ENCODE data around the gene TMSB4Y. TPM values are rescaled to one million over a fixed set of nuclear protein-coding genes. Genes with fewer than 3 reads are reported as not detected.

The TMSB4Y gene
- total and polyA plus RNA-seq, 2 of the 13 experiments (the other 11 are each of a cell fraction or from before 2014, with no cell fraction given), result 0.15 to 0.49 TPM

DNA sequence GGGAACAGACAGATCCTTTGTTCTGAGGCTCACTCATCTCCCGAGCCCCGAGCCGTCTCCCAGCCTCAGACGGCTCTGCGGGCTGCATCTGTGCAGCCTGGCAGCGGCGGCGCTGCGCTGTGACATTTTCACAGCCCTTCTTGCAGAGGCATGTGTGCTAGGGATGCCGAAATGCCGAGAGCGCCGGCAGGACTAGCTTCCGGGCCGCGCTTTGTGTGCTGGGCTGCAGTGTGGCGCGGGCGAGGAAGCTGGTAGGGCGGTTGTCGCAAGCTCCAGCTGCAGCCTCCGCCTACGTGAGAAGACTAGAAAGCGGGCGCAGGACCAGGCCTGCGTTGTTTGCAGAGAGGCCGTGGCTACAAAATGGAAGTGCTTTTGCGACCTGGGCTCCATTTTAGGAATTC lies at the start of gene TMSB4Y (continued):
- TF ChIP-seq, protein P1, sequence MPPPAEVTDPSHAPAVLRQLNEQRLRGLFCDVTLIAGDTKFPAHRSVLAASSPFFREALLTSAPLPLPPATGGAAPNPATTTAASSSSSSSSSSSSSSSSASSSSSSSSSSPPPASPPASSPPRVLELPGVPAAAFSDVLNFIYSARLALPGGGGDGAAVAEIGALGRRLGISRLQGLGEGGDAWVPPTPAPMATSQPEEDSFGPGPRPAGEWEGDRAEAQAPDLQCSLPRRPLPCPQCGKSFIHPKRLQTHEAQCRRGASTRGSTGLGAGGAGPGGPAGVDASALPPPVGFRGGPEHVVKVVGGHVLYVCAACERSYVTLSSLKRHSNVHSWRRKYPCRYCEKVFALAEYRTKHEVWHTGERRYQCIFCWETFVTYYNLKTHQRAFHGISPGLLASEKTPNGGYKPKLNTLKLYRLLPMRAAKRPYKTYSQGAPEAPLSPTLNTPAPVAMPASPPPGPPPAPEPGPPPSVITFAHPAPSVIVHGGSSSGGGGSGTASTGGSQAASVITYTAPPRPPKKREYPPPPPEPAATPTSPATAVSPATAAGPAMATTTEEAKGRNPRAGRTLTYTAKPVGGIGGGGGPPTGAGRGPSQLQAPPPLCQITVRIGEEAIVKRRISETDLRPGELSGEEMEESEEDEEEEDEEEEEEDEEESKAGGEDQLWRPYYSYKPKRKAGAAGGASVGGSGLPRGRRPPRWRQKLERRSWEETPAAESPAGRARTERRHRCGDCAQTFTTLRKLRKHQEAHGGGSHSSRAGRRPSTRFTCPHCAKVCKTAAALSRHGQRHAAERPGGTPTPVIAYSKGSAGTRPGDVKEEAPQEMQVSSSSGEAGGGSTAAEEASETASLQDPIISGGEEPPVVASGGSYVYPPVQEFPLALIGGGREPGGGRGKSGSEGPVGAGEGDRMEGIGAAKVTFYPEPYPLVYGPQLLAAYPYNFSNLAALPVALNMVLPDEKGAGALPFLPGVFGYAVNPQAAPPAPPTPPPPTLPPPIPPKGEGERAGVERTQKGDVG (CRISPR knock-in tag; IDR thresholded peaks at IDR 0.05; ENCODE audit: borderline replicate concordance), result no peak
- TF ChIP-seq, protein P2, sequence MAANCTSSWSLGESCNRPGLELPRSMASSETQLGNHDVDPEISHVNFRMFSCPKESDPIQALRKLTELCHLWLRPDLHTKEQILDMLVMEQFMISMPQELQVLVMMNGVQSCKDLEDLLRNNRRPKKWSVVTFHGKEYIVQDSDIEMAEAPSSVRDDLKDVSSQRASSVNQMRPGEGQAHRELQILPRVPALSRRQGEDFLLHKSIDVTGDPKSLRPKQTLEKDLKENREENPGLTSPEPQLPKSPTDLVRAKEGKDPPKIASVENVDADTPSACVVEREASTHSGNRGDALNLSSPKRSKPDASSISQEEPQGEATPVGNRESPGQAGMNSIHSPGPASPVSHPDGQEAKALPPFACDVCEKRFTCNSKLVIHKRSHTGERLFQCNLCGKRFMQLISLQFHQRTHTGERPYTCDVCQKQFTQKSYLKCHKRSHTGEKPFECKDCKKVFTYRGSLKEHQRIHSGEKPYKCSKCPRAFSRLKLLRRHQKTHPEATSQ (CRISPR knock-in tag; IDR thresholded peaks at IDR 0.05; ENCODE audit: borderline replicate concordance), result no peak
- TF ChIP-seq, protein P3, sequence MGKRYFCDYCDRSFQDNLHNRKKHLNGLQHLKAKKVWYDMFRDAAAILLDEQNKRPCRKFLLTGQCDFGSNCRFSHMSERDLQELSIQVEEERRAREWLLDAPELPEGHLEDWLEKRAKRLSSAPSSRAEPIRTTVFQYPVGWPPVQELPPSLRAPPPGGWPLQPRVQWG (CRISPR knock-in tag; IDR thresholded peaks at IDR 0.05; ENCODE audit: borderline replicate concordance, low read depth), result no peak
- TF ChIP-seq ZNF615 (CRISPR knock-in tag; IDR thresholded peaks at IDR 0.05; ENCODE audit: borderline replicate concordance) (no peak), GZF1 (CRISPR knock-in tag; IDR thresholded peaks at IDR 0.05) (no peak), MED13 (CRISPR knock-in tag; IDR thresholded peaks at IDR 0.05) (no peak), ZNF569 (CRISPR knock-in tag; IDR thresholded peaks at IDR 0.05; ENCODE audit: borderline replicate concordance) (no peak), TSC22D2 (CRISPR knock-in tag; IDR thresholded peaks at IDR 0.05; ENCODE audit: borderline replicate concordance) (no peak), ZNF703 (CRISPR knock-in tag; IDR thresholded peaks at IDR 0.05; ENCODE audit: borderline replicate concordance) (no peak), ZNF367 (CRISPR knock-in tag; IDR thresholded peaks at IDR 0.05; ENCODE audit: borderline replicate concordance) (no peak), ARID5B (CRISPR knock-in tag; IDR thresholded peaks at IDR 0.05) (0 out of 2 replicates have a peak, but pooled peaks have one; percentile 20), SRSF4 (IDR thresholded peaks at IDR 0.05; ENCODE audit: low read depth, low read length, poor library complexity, severe bottlenecking) (no peak), ZNF574 (CRISPR knock-in tag; IDR thresholded peaks at IDR 0.05) (peak; percentile 58; the same call in 1 of the 2 replicates), HNRNPK (IDR thresholded peaks at IDR 0.05; ENCODE audit: low read depth, low read length, poor library complexity, severe bottlenecking) (no peak)
